ENCODE measurements around the gene ZC3H7A. TPM values are rescaled to one million over a fixed set of nuclear protein-coding genes. Genes with fewer than 3 reads are reported as not detected.
A peak's percentile ranks its signal among the peaks of the same experiment; 100 is the strongest.

Gene ZC3H7A
- total RNA-seq, 2 experiments from 2014 or later: 32.1 to 68.6 TPM

- Histone ChIP-seq H4K20me1 (ENCODE audit: insufficient read depth, low read length) (no peaks in the 10 kb centered on the region), H3K27ac (ENCODE audit: low read depth, low read length, poor library complexity, severe bottlenecking) (peak overlapping the region; percentile 85), H3K9me3 (ENCODE audit: low read length) (no peaks in the 10 kb centered on the region), H3K4me1 (ENCODE audit: insufficient read depth, low read length, poor library complexity, severe bottlenecking) (peaks cover 59% of the 10 kb centered on the region), H3K4me3 (ENCODE audit: low read depth, low read length, poor library complexity, severe bottlenecking) (peak overlapping the region; percentile 48), H3K4me2 (ENCODE audit: low read length) (peak overlapping the region; percentile 69), H3K36me3 (ENCODE audit: insufficient read depth, low read length) (peaks cover 84% of the 10 kb centered on the region), H2AFZ (ENCODE audit: low read length) (no peak overlapping the region; the same call in 1 of the 2 replicates), H3K9me2 (ENCODE audit: insufficient read depth, low read length) (no peaks in the 10 kb centered on the region), H3K79me2 (ENCODE audit: insufficient read depth, low read depth, low read length) (no peaks in the 10 kb centered on the region)
- ChIA-PET POLR2A (interaction anchor here (0.6 to 2.5 kb wide), 5 partner anchors 23 to 51 kb away, joined by 3 to 13 read pairs (median 4); partner anchors contain the start of genes TXNDC11 and ZC3H7A), CTCF (ENCODE audit: unreplicated experiment) (no interaction called here)
- intact Hi-C loops (cut with micrococcal nuclease; ENCODE audit: unreplicated experiment): loop anchor here (2.0 kb wide), 1 partner anchor 28 kb away; the partner anchor contains the start of gene ZC3H7A
- TF ChIP-seq EZH2phosphoT487 (IDR thresholded peaks at IDR 0.05; ENCODE audit: borderline replicate concordance, low read depth, low read length) (no peak), CTCF (conservative IDR thresholded peaks at IDR 0.05; ENCODE audit: low read length) (no peak)
- no TSS peak for BruUV-seq (replicated peaks)
- DNase-seq (ENCODE audit: low spot score): peak; percentile 82
These were observed 28.2 kb downstream of the ZC3H7A start for GRCh38 chr16:11768849-11769248.

DNA sequence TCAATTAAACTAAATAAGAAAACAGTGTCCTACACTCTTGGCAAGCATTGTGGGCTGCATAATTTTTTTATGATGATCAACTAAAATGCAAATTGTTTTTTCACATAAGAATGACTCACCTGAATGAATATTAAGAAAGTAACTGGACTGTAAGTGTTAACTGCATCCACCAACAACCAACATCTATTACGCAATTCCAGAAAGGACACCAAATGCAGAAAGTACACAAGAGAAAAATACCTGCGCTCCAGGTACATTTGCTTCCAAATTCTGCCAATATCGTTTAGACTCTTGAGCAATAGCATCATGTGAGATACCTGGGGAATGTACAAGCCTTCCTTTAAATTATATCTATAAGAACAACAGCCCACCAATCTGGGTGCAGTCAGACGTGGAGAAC, 34.6 kb downstream of the ZC3H7A start:
- BruUV-seq (replicated peaks): no TSS peak
- Histone ChIP-seq H3K27ac (ENCODE audit: low read depth, low read length, poor library complexity, severe bottlenecking) (no peak overlapping the region), H3K36me3 (ENCODE audit: insufficient read depth, low read length) (peaks cover 92% of the 10 kb centered on the region), H2AFZ (ENCODE audit: low read length) (no peak overlapping the region), H3K4me1 (ENCODE audit: insufficient read depth, low read length, poor library complexity, severe bottlenecking) (peaks cover 4% of the 10 kb centered on the region), H3K4me3 (ENCODE audit: low read depth, low read length, poor library complexity, severe bottlenecking) (no peak overlapping the region), H3K4me2 (ENCODE audit: low read length) (no peak overlapping the region), H3K9me2 (ENCODE audit: insufficient read depth, low read length) (no peaks in the 10 kb centered on the region), H3K9me3 (ENCODE audit: low read length) (no peaks in the 10 kb centered on the region), H4K20me1 (ENCODE audit: insufficient read depth, low read length) (no peaks in the 10 kb centered on the region), H3K79me2 (ENCODE audit: insufficient read depth, low read depth, low read length) (no peaks in the 10 kb centered on the region)
- no peak for DNase-seq (ENCODE audit: low spot score)
- no peak for TF ChIP-seq EZH2phosphoT487 (IDR thresholded peaks at IDR 0.05; ENCODE audit: borderline replicate concordance, low read depth, low read length)
- no peak for TF ChIP-seq CTCF (conservative IDR thresholded peaks at IDR 0.05; ENCODE audit: low read length)
- POLR2A ChIA-PET: no interaction called here
- intact Hi-C loops (cut with micrococcal nuclease; ENCODE audit: unreplicated experiment): no loop called here
- CTCF ChIA-PET (ENCODE audit: unreplicated experiment): no interaction called here

DNA sequence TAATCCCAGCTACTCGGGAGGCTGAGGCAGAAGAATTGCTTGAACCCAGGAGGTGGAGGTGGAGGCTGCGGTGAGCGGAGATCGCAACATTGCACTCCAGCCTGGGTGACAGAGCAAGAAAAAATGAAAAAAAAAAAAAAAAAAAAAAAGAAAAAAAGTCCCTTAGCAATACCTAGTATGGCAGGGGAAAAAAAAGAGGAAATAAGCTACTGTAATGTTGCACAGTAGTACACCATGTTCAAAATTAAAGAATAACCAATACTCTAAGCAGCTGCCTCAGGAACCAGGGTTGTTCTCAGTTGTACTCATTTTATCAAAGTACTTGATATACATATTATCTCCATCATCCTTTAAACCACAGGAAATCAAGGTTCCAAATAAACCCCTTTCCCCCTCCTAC, 37.1 kb downstream of the ZC3H7A start:
- no peak overlapping the region for H2AFZ ChIP-seq (ENCODE audit: low read length)
- H3K9me3 ChIP-seq (ENCODE audit: low read length): no peaks in the 10 kb centered on the region
- H3K4me3 ChIP-seq (ENCODE audit: low read depth, low read length, poor library complexity, severe bottlenecking): no peak overlapping the region
- no peak overlapping the region for H3K27ac ChIP-seq (ENCODE audit: low read depth, low read length, poor library complexity, severe bottlenecking)
- H4K20me1 ChIP-seq (ENCODE audit: insufficient read depth, low read length): no peaks in the 10 kb centered on the region
- POLR2A ChIA-PET: interaction anchor here (0.7 to 1.4 kb wide), 2 partner anchors 18 to 24 kb away, joined by 3 to 10 read pairs; partner anchors contain the start of gene TXNDC11
- TF ChIP-seq CTCF (conservative IDR thresholded peaks at IDR 0.05; ENCODE audit: low read length): no peak
- no peak for TF ChIP-seq EZH2phosphoT487 (IDR thresholded peaks at IDR 0.05; ENCODE audit: borderline replicate concordance, low read depth, low read length)
- intact Hi-C loops (cut with micrococcal nuclease; ENCODE audit: unreplicated experiment): no loop called here
- no peak for DNase-seq (ENCODE audit: low spot score)
- H3K4me1 ChIP-seq (ENCODE audit: insufficient read depth, low read length, poor library complexity, severe bottlenecking): peaks cover 4% of the 10 kb centered on the region
- H3K9me2 ChIP-seq (ENCODE audit: insufficient read depth, low read length): no peaks in the 10 kb centered on the region
- H3K4me2 ChIP-seq (ENCODE audit: low read length): no peak overlapping the region
- peaks cover 92% of the 10 kb centered on the region for H3K36me3 ChIP-seq (ENCODE audit: insufficient read depth, low read length)
- CTCF ChIA-PET (ENCODE audit: unreplicated experiment): no interaction called here
- BruUV-seq (replicated peaks): no TSS peak
- no peaks in the 10 kb centered on the region for H3K79me2 ChIP-seq (ENCODE audit: insufficient read depth, low read depth, low read length)
